HepG2 (cell line): Measurements from ENCODE around the gene SPANXD. TPM values are rescaled to one million over a fixed set of nuclear protein-coding genes. Genes with fewer than 3 reads are reported as not detected.

ENCODE experiments used
- ATAC-seq: fragments of 200-7000 bp; cut with Tn5 transposase; 3 replicates; pipeline ENCODE4 v1.9.1; 2020; ENCODE audit warnings: mild to moderate bottlenecking, moderate library complexity
- BruUV-seq: library from RNA; stranded (reverse); fragments of 400-500 nt; replicated peaks from 2 replicates; lab custom pipeline; 2021; lab: Mats Ljungman, UMichigan
- CTCF ChIA-PET: fragments of 300-600 bp; formaldehyde crosslinking; extraction: SDS; loops from one replicate; lab custom pipeline; 2021; ENCODE audit warnings: low total read pairs, inconsistent platforms, low intra/inter-chr PET ratio; lab: Yijun Ruan, JAX
- POLR2A ChIA-PET: fragments of 350-600 bp; sonication (Branson Sonifier 250); formaldehyde crosslinking; loops from one replicate; lab custom pipeline; 2020; ENCODE audit warnings: antibody characterized with exemption, inconsistent platforms; lab: Yijun Ruan, JAX
- DNase-seq: peaks from one replicate; pipeline ENCODE4 v3.0.0-alpha.2; 2015; ENCODE audit warnings: low spot score
- FAIRE-seq: peaks from 3 replicates; lab custom pipeline; 2011; peaks lifted over from hg19 to GRCh38; lab: Jason Lieb, UNC
- H2AFZ ChIP-seq: one replicate; pipeline ENCODE4 v1.6.1; 2011; ENCODE audit warnings: low read length, inconsistent platforms
- H3K27ac ChIP-seq: fragments of 300-600 bp; 3 replicates; pipeline ENCODE4 v1.8.0; 2011; ENCODE audit warnings: mixed run types, mild to moderate bottlenecking, mixed read lengths, low read length, inconsistent platforms; ENCODE audit not compliant: insufficient read depth; ENCODE audit errors: extremely low read length
- H3K27me3 ChIP-seq, 2 experiments: fragments of 200-600 bp in 1 of 2; 2 replicates in 1 of 2; 3 replicates in 1 of 2; pipeline versions ENCODE4 v1.6.0 to v1.8.0; 2011; ENCODE audit warnings: low read length in 2 of 2, mild to moderate bottlenecking in 2 of 2, moderate library complexity in 2 of 2, inconsistent platforms in 1 of 2; ENCODE audit not compliant: insufficient read depth in 2 of 2, control insufficient read depth in 1 of 2
- H3K36me3 ChIP-seq, 2 experiments: fragments of 200-600 bp in 1 of 2; replicated peaks in 1 of 2; 2 replicates in 1 of 2; 3 replicates in 1 of 2; pipeline versions ENCODE4 v1.5.1 to v1.8.0; 2011; ENCODE audit warnings: low read length in 2 of 2, inconsistent platforms in 1 of 2; ENCODE audit not compliant: insufficient read depth in 2 of 2, control insufficient read depth in 1 of 2
- H3K4me1 ChIP-seq: 2 replicates; pipeline ENCODE4 v1.5.1; 2012; ENCODE audit warnings: low read length, inconsistent platforms; ENCODE audit not compliant: insufficient read depth
- H3K4me2 ChIP-seq: 2 replicates; pipeline ENCODE4 v1.6.0; 2011; ENCODE audit warnings: low read depth, low read length, inconsistent platforms
- H3K4me3 ChIP-seq, 3 experiments: fragments of 200-600 bp in 1 of 3; sonication (generic), shearing (Covaris generic) in 1 of 3; replicated peaks in 1 of 3; 2 replicates each; pipeline ENCODE4 v1.5.1; 2011 to 2016; ENCODE audit warnings: low read length in 3 of 3, inconsistent platforms in 2 of 3, low read depth in 2 of 3, mild to moderate bottlenecking in 2 of 3, control low read depth in 1 of 3, mixed read lengths in 1 of 3; ENCODE audit not compliant: insufficient read depth in 1 of 3
- H3K79me2 ChIP-seq: one replicate; pipeline ENCODE4 v1.6.1; 2011; ENCODE audit warnings: low read length, inconsistent platforms; ENCODE audit not compliant: insufficient read depth
- H3K9ac ChIP-seq: 2 replicates; pipeline ENCODE4 v1.6.0; 2011; ENCODE audit warnings: mild to moderate bottlenecking, low read depth, low read length, inconsistent platforms; ENCODE audit not compliant: insufficient read depth
- H3K9me3 ChIP-seq: 2 replicates; pipeline ENCODE4 v1.5.1; 2012; ENCODE audit warnings: mild to moderate bottlenecking, low read length
- H4K20me1 ChIP-seq: 2 replicates; pipeline ENCODE4 v1.6.0; 2011; ENCODE audit warnings: inconsistent platforms, mild to moderate bottlenecking, low read length, moderate library complexity; ENCODE audit not compliant: insufficient read depth
- HDAC1 ChIP-seq: sonication (generic); formaldehyde crosslinking; IDR thresholded peaks from 2 replicates; pipeline ENCODE4 v1.5.1; 2020; ENCODE audit warnings: mild to moderate bottlenecking, missing genetic modification reagents
- PRPF4 ChIP-seq: fragments of 200-400 bp; formaldehyde crosslinking; IDR thresholded peaks from 2 replicates; pipeline ENCODE4 v1.6.1; 2016; ENCODE audit warnings: low read length, low read depth; ENCODE audit not compliant: poor library complexity, severe bottlenecking
- ZNF12 ChIP-seq: sonication (generic); formaldehyde crosslinking; IDR thresholded peaks from 2 replicates; pipeline ENCODE4 v1.5.0; 2020; ENCODE audit warnings: missing genetic modification reagents
- ZNF121 ChIP-seq: sonication (generic); formaldehyde crosslinking; IDR thresholded peaks from 2 replicates; pipeline ENCODE4 v1.5.0; 2020; ENCODE audit warnings: mild to moderate bottlenecking, missing genetic modification reagents
- ZNF660 ChIP-seq: sonication (generic); formaldehyde crosslinking; IDR thresholded peaks from 2 replicates; pipeline ENCODE4 v1.5.1; 2020; ENCODE audit warnings: mild to moderate bottlenecking, low read depth, missing genetic modification reagents, borderline replicate concordance
- ZNF782 ChIP-seq: sonication (generic); formaldehyde crosslinking; IDR thresholded peaks from 2 replicates; pipeline ENCODE4 v1.4.0; 2020; ENCODE audit warnings: missing genetic modification reagents, mild to moderate bottlenecking, borderline replicate concordance
- ZNF792 ChIP-seq: IDR thresholded peaks from 2 replicates; pipeline ENCODE4 v1.6.1; 2016
- WGBS: methylation state at CpG from one replicate; pipeline ENCODE4 v1.1.6; 2017; ENCODE audit warnings: low lambda C conversion rate; 5-methylcytosine and 5-hydroxymethylcytosine counted together
- in situ Hi-C: cut with HindIII; loops from 2 replicates; pipeline ENCODE4 v1.10.0; 2017; ENCODE audit warnings: low pct_unique_long_range_greater_than_20kb; ENCODE audit not compliant: extremely low pct_ligation_motif_present
- intact Hi-C: fragments of 100-400 bp; cut with micrococcal nuclease; formaldehyde crosslinking; loops from one replicate; pipeline ENCODE4 v1.10.0; 2022; ENCODE audit not compliant: unreplicated experiment
- polyA plus RNA-seq, 8 experiments: library from polyadenylated mRNA; depleted of rRNA in 3 of 8; stranded (reverse) in 7 of 8; unstranded in 1 of 8; fragments of >200 nt; fragmentation: Illumina TruSeq in 4 of 8; extraction: Trizol in 4 of 8; gene quantifications; 2 replicates each; pipeline versions ENCODE4 v1.2.1 to v1.2.3, GENCODE V29; 2011 to 2016; ENCODE audit warnings: low read depth in 4 of 8, missing spikeins in 1 of 8, mixed read lengths in 1 of 8; ENCODE audit not compliant: insufficient read depth in 1 of 8
- total RNA-seq, 5 experiments: library from RNA; depleted of rRNA; stranded (reverse); fragments of >200 nt; fragmentation: Illumina TruSeq; extraction: Trizol; gene quantifications; 2 replicates each; pipeline ENCODE4 v1.2.3, GENCODE V29; 2016; ENCODE audit warnings: low read depth in 1 of 5
- TF ChIP-seq, protein P1 (sequence below): sonication (generic); formaldehyde crosslinking; IDR thresholded peaks from 2 replicates; pipeline ENCODE4 v1.5.0; 2020; ENCODE audit warnings: mild to moderate bottlenecking, missing genetic modification reagents, moderate library complexity
- TF ChIP-seq, protein P2 (sequence below): IDR thresholded peaks from 2 replicates; pipeline ENCODE4 v1.6.1; 2016; ENCODE audit warnings: missing compliant biosample characterization, missing genetic modification reagents, borderline replicate concordance
- TF ChIP-seq, protein P3 (sequence below): sonication (generic); formaldehyde crosslinking; IDR thresholded peaks from 2 replicates; pipeline ENCODE4 v1.9.0; 2021; ENCODE audit warnings: missing genetic modification reagents, borderline replicate concordance
- TF ChIP-seq, protein P4 (sequence below): sonication (generic); formaldehyde crosslinking; IDR thresholded peaks from 2 replicates; pipeline ENCODE4 v1.9.0; 2021; ENCODE audit warnings: missing genetic modification reagents, mild to moderate bottlenecking, borderline replicate concordance
- TF ChIP-seq, protein P5 (sequence below): IDR thresholded peaks from 2 replicates; pipeline ENCODE4 v1.6.1; 2016; ENCODE audit warnings: low read depth, missing genetic modification reagents, missing compliant biosample characterization

Gene SPANXD
- total and polyA plus RNA-seq, 2 of the 13 experiments (the other 11 are each of a cell fraction or from before 2014, with no cell fraction given) = not detected

DNA sequence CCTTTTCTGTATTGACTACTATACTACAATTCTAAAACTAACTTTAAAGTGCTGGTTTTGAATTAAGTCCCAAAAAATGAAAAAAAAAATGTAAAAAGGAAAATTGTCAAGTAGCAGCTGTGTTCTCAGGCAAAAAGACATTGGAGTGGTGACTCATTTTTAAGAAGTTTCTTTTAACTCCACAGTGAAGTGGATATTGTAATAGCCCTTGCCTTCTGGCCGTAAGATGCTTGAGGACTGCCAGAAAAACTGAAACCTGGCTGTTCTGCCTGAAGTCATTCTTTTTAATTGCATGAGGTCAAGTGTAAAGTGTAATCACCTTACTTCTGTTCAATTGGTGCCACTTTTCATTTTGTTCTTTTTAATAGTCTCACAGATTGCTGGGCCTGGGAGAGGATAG lies 28.9 kb downstream of the SPANXD start:
- H3K4me3 ChIP-seq = no peak overlapping the region
- no peaks in the 10 kb centered on the region for H4K20me1 ChIP-seq
- H3K27ac ChIP-seq = no peak overlapping the region
- DNase-seq (no peak), FAIRE-seq (no peak), ATAC-seq (no peak)
- no TSS peak for BruUV-seq
- no peaks in the 10 kb centered on the region for H3K79me2 ChIP-seq
- ChIA-PET POLR2A (no interaction called here), CTCF (no interaction called here)
- H3K9ac ChIP-seq = no peak overlapping the region
- H2AFZ ChIP-seq = no peak overlapping the region
- no peaks in the 10 kb centered on the region for H3K4me1 ChIP-seq
- 7% methylated on average over 1 of the region's 1 CpG for WGBS
- in situ Hi-C loops (no loop called here), intact Hi-C loops (no loop called here)
- TF ChIP-seq ZNF660 (CRISPR knock-in tag) = no peak
- TF ChIP-seq, protein P1, sequence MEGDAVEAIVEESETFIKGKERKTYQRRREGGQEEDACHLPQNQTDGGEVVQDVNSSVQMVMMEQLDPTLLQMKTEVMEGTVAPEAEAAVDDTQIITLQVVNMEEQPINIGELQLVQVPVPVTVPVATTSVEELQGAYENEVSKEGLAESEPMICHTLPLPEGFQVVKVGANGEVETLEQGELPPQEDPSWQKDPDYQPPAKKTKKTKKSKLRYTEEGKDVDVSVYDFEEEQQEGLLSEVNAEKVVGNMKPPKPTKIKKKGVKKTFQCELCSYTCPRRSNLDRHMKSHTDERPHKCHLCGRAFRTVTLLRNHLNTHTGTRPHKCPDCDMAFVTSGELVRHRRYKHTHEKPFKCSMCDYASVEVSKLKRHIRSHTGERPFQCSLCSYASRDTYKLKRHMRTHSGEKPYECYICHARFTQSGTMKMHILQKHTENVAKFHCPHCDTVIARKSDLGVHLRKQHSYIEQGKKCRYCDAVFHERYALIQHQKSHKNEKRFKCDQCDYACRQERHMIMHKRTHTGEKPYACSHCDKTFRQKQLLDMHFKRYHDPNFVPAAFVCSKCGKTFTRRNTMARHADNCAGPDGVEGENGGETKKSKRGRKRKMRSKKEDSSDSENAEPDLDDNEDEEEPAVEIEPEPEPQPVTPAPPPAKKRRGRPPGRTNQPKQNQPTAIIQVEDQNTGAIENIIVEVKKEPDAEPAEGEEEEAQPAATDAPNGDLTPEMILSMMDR (CRISPR knock-in tag) = no peak
- TF ChIP-seq, protein P2, sequence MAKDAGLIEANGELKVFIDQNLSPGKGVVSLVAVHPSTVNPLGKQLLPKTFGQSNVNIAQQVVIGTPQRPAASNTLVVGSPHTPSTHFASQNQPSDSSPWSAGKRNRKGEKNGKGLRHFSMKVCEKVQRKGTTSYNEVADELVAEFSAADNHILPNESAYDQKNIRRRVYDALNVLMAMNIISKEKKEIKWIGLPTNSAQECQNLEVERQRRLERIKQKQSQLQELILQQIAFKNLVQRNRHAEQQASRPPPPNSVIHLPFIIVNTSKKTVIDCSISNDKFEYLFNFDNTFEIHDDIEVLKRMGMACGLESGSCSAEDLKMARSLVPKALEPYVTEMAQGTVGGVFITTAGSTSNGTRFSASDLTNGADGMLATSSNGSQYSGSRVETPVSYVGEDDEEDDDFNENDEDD (CRISPR knock-in tag) = no peak
- no peak for TF ChIP-seq HDAC1 (CRISPR knock-in tag)
- no peak for TF ChIP-seq ZNF792 (CRISPR knock-in tag)
- TF ChIP-seq ZNF12 = no peak
- no peak for TF ChIP-seq ZNF782 (CRISPR knock-in tag)
- TF ChIP-seq, protein P3, sequence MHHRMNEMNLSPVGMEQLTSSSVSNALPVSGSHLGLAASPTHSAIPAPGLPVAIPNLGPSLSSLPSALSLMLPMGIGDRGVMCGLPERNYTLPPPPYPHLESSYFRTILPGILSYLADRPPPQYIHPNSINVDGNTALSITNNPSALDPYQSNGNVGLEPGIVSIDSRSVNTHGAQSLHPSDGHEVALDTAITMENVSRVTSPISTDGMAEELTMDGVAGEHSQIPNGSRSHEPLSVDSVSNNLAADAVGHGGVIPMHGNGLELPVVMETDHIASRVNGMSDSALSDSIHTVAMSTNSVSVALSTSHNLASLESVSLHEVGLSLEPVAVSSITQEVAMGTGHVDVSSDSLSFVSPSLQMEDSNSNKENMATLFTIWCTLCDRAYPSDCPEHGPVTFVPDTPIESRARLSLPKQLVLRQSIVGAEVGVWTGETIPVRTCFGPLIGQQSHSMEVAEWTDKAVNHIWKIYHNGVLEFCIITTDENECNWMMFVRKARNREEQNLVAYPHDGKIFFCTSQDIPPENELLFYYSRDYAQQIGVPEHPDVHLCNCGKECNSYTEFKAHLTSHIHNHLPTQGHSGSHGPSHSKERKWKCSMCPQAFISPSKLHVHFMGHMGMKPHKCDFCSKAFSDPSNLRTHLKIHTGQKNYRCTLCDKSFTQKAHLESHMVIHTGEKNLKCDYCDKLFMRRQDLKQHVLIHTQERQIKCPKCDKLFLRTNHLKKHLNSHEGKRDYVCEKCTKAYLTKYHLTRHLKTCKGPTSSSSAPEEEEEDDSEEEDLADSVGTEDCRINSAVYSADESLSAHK (CRISPR knock-in tag) = no peak
- TF ChIP-seq, protein P4, sequence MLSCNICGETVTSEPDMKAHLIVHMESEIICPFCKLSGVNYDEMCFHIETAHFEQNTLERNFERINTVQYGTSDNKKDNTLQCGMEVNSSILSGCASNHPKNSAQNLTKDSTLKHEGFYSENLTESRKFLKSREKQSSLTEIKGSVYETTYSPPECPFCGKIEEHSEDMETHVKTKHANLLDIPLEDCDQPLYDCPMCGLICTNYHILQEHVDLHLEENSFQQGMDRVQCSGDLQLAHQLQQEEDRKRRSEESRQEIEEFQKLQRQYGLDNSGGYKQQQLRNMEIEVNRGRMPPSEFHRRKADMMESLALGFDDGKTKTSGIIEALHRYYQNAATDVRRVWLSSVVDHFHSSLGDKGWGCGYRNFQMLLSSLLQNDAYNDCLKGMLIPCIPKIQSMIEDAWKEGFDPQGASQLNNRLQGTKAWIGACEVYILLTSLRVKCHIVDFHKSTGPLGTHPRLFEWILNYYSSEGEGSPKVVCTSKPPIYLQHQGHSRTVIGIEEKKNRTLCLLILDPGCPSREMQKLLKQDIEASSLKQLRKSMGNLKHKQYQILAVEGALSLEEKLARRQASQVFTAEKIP (CRISPR knock-in tag) = no peak
- no peak for TF ChIP-seq ZNF121 (CRISPR knock-in tag)
- TF ChIP-seq, protein P5, sequence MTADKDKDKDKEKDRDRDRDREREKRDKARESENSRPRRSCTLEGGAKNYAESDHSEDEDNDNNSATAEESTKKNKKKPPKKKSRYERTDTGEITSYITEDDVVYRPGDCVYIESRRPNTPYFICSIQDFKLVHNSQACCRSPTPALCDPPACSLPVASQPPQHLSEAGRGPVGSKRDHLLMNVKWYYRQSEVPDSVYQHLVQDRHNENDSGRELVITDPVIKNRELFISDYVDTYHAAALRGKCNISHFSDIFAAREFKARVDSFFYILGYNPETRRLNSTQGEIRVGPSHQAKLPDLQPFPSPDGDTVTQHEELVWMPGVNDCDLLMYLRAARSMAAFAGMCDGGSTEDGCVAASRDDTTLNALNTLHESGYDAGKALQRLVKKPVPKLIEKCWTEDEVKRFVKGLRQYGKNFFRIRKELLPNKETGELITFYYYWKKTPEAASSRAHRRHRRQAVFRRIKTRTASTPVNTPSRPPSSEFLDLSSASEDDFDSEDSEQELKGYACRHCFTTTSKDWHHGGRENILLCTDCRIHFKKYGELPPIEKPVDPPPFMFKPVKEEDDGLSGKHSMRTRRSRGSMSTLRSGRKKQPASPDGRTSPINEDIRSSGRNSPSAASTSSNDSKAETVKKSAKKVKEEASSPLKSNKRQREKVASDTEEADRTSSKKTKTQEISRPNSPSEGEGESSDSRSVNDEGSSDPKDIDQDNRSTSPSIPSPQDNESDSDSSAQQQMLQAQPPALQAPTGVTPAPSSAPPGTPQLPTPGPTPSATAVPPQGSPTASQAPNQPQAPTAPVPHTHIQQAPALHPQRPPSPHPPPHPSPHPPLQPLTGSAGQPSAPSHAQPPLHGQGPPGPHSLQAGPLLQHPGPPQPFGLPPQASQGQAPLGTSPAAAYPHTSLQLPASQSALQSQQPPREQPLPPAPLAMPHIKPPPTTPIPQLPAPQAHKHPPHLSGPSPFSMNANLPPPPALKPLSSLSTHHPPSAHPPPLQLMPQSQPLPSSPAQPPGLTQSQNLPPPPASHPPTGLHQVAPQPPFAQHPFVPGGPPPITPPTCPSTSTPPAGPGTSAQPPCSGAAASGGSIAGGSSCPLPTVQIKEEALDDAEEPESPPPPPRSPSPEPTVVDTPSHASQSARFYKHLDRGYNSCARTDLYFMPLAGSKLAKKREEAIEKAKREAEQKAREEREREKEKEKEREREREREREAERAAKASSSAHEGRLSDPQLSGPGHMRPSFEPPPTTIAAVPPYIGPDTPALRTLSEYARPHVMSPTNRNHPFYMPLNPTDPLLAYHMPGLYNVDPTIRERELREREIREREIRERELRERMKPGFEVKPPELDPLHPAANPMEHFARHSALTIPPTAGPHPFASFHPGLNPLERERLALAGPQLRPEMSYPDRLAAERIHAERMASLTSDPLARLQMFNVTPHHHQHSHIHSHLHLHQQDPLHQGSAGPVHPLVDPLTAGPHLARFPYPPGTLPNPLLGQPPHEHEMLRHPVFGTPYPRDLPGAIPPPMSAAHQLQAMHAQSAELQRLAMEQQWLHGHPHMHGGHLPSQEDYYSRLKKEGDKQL = no peak
- no peak for TF ChIP-seq PRPF4
- H3K9me3 ChIP-seq = peaks cover 10% of the 10 kb centered on the region; the same call in 1 of the 2 replicates
- H3K27me3 ChIP-seq = no peaks in the 10 kb centered on the region
- no peak overlapping the region for H3K4me2 ChIP-seq
- no peaks in the 10 kb centered on the region for H3K36me3 ChIP-seq
